GM06990 (cell line): ENCODE measurements around the gene PLPP4.

ENCODE experiments used
- DNase-seq: peaks from one replicate; pipeline ENCODE4 v3.0.0-alpha.2; 2011; ENCODE audit not compliant: insufficient read length; ENCODE audit errors: extremely low read depth
- H3K27me3 ChIP-seq: replicated peaks from 2 replicates; pipeline ENCODE4 v1.6.0; 2011; ENCODE audit warnings: low read length; ENCODE audit not compliant: control insufficient read depth, insufficient read depth
- H3K36me3 ChIP-seq: 2 replicates; pipeline ENCODE4 v1.5.1; 2011; ENCODE audit warnings: low read length; ENCODE audit not compliant: control insufficient read depth, insufficient read depth
- H3K4me3 ChIP-seq: replicated peaks from 2 replicates; pipeline ENCODE4 v1.5.1; 2011; ENCODE audit warnings: low read depth, mild to moderate bottlenecking, control low read depth, low read length
- TF ChIP-seq, protein P1 (sequence below): IDR thresholded peaks from 2 replicates; pipeline ENCODE4 v1.5.1; 2011; ENCODE audit warnings: low read length, control low read depth, mild to moderate bottlenecking, inconsistent platforms; ENCODE audit not compliant: insufficient read depth, poor library complexity, severe bottlenecking

The PLPP4 gene

DNA sequence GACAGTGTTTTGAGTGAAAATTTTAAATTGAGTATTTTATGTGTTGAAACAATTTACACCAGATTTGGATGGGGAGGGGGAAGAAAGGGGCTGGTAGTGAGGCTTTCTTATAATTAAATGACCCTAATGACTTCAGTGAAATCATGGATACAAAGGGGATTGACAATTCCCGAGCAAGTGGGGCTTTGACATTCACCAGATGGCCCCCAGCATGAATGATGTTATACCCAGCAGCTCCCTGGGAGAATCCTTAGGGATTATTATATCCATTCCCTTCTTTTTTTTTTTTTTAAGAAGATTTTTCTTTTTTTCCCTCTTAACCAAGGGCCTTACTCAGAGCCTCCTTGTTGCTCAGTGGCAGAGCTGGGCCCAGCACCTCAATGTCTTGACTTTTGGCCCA lies 17.9 kb downstream of the PLPP4 start:
- no peak for DNase-seq
- TF ChIP-seq, protein P1, sequence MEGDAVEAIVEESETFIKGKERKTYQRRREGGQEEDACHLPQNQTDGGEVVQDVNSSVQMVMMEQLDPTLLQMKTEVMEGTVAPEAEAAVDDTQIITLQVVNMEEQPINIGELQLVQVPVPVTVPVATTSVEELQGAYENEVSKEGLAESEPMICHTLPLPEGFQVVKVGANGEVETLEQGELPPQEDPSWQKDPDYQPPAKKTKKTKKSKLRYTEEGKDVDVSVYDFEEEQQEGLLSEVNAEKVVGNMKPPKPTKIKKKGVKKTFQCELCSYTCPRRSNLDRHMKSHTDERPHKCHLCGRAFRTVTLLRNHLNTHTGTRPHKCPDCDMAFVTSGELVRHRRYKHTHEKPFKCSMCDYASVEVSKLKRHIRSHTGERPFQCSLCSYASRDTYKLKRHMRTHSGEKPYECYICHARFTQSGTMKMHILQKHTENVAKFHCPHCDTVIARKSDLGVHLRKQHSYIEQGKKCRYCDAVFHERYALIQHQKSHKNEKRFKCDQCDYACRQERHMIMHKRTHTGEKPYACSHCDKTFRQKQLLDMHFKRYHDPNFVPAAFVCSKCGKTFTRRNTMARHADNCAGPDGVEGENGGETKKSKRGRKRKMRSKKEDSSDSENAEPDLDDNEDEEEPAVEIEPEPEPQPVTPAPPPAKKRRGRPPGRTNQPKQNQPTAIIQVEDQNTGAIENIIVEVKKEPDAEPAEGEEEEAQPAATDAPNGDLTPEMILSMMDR: no peak
- H3K27me3 ChIP-seq: no peaks in the 10 kb centered on the region; the same call in 1 of the 2 replicates
- H3K4me3 ChIP-seq: no peak overlapping the region
- no peaks in the 10 kb centered on the region for H3K36me3 ChIP-seq

DNA sequence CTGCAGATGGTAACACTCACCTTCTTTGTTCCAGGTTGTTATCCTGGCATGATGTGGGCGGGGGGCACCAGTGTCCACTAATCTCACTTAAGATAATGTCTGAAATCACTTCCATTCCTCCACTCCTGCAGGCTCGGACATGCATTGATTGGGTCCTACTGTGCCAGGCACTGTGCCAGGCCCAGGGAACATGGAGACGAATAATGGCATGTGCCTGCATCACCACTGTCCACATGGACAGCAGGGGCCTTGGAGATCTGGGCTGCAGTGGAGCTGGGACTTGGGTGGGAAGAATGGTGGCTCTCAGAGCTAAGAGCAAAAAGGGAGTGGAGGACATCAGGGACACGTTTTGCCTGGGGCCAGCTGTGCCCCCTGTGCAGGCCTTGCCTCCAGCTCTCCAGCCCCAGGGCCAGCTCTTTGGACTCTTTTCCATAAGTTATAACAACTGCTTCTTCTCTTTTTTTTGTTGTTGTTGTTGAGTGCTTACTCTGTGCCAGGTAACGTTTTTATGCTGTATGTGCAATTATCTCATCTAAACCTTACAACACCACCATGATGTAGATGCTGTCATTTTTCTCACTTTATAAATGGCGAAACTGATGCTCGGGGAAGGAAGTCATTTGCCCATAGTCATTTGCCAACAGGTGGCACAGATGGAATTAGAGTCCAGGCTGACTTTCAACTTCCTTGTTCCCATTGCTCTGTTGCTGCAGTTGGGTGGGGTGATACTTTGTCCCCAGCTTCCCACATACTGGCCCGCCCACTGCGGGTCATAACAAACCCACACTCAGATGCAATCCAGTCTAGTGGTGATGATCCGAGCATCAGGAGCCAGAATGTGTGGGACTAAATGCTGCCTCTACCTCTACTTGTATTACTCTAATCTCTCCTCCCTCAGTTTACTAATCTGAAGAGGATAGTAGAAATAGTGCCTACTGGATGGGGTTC lies 19.1 kb downstream of the PLPP4 start:
- H3K27me3 ChIP-seq: no peaks in the 10 kb centered on the region; the same call in 1 of the 2 replicates
- TF ChIP-seq, protein P1: no peak
- no peaks in the 10 kb centered on the region for H3K36me3 ChIP-seq
- DNase-seq: no peak
- H3K4me3 ChIP-seq: no peak overlapping the region

DNA sequence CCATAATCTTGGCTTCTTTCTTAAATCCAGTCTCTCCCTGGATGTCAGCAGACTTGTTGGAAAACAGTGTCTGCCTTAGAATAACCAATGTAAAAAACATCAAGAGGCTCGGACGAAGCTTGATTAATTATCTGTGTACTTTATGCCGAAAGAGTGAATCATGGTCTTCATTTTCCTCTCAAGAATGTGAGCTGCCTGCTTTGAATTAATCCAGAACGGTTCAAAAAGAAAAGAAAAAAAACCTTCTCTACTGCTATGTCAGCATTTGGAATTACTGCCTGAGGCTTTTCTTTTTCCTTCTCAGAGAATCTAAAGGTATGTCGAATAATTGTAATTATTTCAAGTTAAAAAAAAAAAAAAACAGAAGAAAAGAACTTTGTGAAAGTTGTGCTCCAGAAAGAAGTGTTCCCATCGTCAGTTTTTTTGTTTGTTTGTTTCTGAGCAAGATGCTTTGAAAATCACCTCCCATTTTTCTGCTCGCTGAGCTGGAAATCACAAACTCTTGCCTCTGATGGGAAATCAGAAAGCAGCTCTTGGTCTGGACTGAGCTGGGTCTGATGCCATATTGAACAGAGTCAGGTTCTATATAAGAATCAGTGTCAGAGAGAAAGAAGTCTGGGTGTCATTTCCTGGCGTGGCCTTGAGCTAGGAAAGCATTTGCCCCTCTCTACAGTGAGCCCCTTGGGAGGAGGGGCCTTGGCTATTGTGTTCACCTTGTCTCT lies 20.2 kb downstream of the PLPP4 start:
- Histone ChIP-seq H3K4me3 (no peak overlapping the region), H3K36me3 (no peaks in the 10 kb centered on the region), H3K27me3 (no peaks in the 10 kb centered on the region; the same call in 1 of the 2 replicates)
- DNase-seq: no peak
- TF ChIP-seq, protein P1: no peak

DNA sequence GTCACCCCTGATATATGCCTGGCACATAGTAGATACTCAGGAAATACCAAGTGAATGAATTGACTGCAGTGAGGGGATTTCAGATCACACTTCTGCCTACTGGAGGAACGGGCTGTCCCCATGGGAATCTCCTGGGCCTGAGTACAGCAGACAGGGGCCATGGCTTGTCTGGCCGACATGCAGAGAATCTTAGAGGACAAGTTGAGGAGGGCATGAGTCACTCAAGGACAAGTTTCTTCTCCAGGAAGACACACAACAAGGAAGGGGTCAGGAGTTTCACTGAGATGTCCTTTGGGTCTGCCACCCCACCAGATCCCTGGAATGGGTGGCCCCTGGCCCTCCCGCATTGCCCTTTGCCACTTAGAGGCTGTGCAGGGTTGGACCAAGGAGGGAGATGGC lies 20.7 kb downstream of the PLPP4 start:
- TF ChIP-seq, protein P1: no peak
- H3K4me3 ChIP-seq: no peak overlapping the region
- no peak for DNase-seq
- no peaks in the 10 kb centered on the region for H3K36me3 ChIP-seq
- no peaks in the 10 kb centered on the region; the same call in 1 of the 2 replicates for H3K27me3 ChIP-seq

DNA sequence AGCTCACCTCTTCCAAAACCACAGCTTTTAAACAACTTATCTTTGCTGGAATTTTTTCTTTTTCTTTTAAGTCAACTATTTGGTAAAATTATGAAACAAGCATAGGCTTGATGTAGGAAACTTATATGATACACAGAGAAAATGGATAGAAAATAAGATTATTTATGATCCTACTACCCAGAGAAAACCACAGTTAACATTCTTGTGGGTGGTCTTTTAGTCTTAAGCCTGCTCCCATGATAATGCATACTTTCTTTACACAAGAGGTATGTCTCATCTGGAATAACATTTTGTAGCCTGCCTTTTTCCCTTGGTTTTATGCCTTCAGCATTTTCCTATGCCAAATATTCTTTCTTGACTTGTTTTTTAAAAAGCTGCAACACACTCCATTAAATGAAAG lies 21.4 kb downstream of the PLPP4 start:
- no peaks in the 10 kb centered on the region; the same call in 1 of the 2 replicates for H3K27me3 ChIP-seq
- no peak for DNase-seq
- TF ChIP-seq, protein P1: no peak
- no peaks in the 10 kb centered on the region for H3K36me3 ChIP-seq
- H3K4me3 ChIP-seq: no peak overlapping the region
